Upper lobe of left lung (tissue), 4 donors: ENCODE results near the gene SORBS2.

ENCODE experiments used
- EP300 ChIP-seq, 4 donors: sonication (generic); formaldehyde crosslinking; IDR thresholded peaks; one replicate each; pipeline ENCODE4 v1.5.1; 2017; ENCODE audit warnings: antibody characterized with exemption in 4 of 4, control low read depth in 2 of 4
- POLR2A ChIP-seq, 4 donors: fragments of 450-650 bp; IDR thresholded peaks; one replicate each; pipeline ENCODE4 v1.5.1; 2016 to 2017; ENCODE audit warnings: antibody characterized with exemption in 4 of 4, mild to moderate bottlenecking in 2 of 4
- TF ChIP-seq, protein P1 (sequence below), 6 experiments: fragments of 450-650 bp in 4 of 6; fragments of 200-600 bp in 2 of 6; sonication (generic) in 2 of 6; IDR thresholded peaks; one replicate each; pipeline ENCODE4 v1.5.1; 2016 to 2019; ENCODE audit warnings: antibody characterized with exemption in 6 of 6

DNA sequence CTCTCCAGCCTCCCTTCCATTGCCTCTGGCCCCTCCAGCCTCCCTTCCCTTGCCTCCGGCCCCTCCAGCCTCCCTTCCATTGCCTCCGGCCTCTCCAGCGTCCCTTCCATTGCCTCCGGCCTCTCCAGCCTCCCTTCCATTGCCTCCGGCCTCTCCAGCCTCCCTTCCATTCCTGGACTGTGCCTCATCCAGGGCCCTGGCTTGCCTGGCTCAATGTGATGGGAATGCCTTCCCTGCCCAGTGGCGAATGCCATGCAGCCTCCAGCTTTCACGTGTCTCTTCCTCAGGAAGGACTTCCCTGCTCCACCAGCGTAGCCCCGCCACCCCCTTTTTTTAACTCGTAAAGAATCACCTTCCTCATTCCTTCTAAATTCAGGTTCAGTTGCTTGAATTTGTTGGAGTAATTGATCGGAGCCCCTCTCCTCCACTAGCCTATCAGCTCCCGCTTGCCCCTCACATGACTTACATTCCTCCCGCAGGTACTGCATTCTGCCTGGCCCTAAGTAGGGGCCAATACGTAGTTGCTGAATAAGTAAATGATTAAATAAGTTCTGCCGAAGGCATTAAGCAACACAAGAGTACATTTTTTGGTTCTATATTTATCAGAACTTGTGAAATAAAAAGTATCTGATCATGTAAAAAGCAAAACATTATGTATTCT, 30.3 kb downstream of the SORBS2 start:
- TF ChIP-seq EP300 (IDR thresholded peaks at IDR 0.05) (no peak), POLR2A (IDR thresholded peaks at IDR 0.05) (no peak)
- TF ChIP-seq, protein P1, sequence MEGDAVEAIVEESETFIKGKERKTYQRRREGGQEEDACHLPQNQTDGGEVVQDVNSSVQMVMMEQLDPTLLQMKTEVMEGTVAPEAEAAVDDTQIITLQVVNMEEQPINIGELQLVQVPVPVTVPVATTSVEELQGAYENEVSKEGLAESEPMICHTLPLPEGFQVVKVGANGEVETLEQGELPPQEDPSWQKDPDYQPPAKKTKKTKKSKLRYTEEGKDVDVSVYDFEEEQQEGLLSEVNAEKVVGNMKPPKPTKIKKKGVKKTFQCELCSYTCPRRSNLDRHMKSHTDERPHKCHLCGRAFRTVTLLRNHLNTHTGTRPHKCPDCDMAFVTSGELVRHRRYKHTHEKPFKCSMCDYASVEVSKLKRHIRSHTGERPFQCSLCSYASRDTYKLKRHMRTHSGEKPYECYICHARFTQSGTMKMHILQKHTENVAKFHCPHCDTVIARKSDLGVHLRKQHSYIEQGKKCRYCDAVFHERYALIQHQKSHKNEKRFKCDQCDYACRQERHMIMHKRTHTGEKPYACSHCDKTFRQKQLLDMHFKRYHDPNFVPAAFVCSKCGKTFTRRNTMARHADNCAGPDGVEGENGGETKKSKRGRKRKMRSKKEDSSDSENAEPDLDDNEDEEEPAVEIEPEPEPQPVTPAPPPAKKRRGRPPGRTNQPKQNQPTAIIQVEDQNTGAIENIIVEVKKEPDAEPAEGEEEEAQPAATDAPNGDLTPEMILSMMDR (IDR thresholded peaks at IDR 0.05): no peak
